Muscle of arm (tissue), 12 donors: ENCODE measurements around the gene HSPB9. TPM values are rescaled to one million over a fixed set of nuclear protein-coding genes. Genes with fewer than 3 reads are reported as not detected.

Experiments
- DNase-seq: peaks from one replicate; pipeline ENCODE4 v3.0.0-alpha.2; 2013
- polyA plus RNA-seq, 12 donors: library from polyadenylated mRNA; unstranded; fragments of 120-200 nt; gene quantifications; one replicate each; pipeline ENCODE4 v1.2.1, GENCODE V29; 2013; ENCODE audit not compliant: insufficient read length in 12 of 12

HSPB9 gene
- polyA plus RNA-seq, 12 donors = 0.10 to 0.43 (median 0.28) TPM; not detected in 2

DNA sequence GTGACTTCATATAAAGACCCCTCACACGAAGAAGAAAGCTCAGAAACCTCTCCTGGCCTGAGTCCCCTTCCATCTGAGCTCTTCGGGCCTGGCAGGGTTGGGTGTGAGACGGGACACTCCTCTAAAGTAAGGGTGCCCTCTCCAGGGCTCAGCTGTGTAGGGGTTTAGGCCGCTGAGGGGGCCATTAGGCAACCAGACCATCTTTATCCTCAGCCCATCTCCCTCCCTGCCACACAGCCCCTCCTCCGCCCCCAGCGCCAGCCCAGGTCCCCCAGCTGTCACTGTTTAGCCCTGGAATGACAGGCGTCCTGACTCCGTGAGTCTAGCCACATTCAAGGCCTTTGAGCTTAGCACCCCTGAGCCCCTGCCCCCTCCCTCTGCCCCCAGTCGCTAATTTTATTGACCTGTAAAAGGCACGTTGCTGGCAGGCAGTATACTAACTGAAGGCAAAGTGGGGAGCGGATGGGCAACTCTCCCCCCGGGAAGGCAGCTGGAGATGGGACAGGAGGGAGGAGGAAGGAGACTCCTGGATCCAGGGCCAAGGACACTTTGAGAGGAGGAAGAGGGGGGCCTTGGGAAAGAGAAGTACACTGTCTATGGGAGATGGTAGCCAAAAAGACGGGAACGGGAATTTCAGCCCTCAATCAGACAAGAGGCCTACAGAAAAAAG lies 23.7 kb upstream of the HSPB9 start:
- no peak for DNase-seq

DNA sequence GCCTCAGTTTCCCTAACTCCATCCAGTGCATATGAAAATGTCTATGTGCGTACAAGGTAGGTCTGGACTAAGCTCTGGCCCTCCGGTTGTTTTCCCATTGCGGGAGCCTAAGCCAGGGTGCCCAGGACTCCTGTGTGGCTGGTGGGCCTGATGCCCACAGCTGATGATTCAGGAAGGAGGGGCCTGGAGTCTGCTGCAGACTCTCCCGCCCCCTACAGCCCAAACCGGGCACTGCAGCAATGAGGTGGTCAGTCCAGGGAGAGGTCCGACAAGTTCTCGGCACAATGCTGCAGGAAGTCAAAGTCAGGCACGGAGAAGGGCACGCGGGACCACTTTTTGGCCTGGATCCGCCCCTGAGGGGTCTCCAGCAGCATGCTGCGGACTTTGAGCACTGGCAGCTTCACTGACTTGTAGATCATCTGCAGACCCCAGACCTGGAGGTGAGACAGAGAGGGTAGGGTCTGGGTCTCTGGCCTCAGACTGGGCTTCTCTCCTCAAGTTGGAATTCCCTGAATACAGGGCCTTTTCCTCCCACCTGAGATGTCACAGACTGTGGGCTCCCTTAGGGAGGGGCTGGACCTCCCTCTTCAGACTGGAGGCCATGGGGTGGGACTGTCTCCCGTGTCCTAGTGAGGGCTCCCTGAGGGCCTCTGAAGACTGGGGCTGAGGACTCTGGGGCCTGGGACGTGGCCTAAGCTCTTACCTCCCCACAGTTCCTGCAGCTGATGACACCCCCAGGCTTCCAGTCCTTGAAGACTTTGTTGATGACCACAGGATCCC lies 20.9 kb upstream of the HSPB9 start:
- peak; percentile 54 for DNase-seq

DNA sequence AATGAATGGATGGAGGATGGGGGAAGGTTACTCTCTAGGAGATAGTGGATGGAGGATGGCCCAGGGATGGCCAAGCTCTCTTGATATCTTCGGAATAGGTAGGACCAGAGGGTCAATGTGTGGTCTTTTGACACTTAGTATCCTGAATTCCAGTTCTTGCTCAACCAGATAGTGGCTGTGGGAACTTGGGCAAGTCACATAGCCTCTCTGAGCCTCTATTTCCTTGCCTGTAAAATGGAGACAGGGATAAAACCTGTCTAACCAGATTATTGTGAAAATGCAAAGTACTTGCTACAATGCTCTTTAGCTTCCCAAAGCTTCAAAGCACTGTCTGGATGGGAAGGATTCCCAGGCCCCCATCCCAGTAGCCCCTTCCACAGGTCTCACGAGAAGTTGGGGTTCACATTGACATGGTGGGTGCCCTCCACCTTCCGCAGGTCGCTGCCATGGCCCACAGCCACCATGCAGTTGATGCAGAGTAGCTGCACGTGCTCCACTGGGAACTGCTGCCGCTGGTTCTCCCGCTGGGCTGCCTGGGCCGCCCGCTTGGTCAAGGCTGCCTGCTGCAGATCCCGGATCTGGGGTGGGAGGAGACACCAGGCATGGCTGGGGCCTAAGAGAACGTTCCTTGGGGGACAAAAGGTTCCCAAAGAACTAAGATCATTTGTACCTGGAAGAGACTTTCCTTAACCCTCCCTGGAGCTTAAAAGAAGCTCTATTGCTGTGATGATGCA lies 19.2 kb upstream of the HSPB9 start:
- no peak for DNase-seq

DNA sequence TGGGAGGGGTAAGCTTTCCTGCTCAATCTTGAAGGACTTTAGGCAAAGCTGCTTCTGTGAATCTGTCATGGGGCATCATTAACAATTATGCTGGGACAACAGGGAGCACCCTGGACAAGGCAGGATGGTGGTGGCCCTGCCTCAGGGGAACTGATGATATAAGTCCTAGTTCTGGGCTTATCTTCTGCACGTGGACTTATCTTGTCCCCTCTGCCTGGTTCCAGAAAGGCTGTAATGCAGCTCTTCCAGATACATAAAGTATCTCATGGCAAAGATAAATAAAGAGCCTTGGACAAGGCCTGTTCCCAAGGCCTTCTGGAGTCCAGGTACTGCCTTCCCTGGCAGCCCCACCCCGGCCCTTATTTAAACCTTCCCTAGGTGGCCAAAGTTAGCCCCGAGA lies 18.3 kb upstream of the HSPB9 start:
- DNase-seq = no peak

DNA sequence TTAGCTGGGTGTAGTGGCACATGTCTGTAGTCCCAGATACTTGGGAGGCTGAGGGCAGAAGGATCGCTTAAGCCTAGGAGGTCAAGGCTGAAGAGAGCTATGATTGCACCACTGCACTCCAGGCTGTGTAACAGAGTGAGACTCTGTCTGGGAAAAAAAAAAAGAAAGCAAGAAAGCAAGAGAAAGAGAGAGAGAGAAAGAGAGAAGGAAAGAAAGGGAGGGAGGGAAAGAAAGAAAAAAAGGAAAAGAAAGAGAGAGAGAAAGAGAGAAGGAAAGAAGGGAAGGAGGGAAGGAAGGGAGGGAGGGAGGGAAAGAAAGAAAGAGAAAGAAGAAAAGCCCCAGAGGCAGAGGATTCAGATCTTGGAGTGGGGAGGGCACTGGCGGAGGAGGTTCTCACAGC lies 16.6 kb upstream of the HSPB9 start:
- DNase-seq = no peak

DNA sequence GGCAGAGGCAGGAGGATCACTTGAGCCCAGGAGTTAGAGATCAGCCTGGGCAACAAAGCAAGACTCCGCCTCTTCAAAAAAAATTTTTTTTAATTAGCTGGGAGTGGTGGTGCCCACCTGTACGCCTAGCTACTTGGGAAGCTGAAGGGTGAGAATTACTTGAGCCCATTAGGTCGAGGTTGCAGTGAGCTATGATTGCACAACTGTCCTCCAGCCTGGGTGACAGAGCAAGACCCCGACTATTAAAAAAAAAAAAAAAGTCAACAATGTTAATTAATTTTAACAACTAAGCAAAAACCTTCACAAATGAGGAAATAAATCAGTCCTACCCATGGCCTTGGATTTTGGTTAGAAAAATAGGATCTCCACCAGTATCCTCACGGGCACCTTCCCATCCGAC lies 15.5 kb upstream of the HSPB9 start:
- no peak for DNase-seq

DNA sequence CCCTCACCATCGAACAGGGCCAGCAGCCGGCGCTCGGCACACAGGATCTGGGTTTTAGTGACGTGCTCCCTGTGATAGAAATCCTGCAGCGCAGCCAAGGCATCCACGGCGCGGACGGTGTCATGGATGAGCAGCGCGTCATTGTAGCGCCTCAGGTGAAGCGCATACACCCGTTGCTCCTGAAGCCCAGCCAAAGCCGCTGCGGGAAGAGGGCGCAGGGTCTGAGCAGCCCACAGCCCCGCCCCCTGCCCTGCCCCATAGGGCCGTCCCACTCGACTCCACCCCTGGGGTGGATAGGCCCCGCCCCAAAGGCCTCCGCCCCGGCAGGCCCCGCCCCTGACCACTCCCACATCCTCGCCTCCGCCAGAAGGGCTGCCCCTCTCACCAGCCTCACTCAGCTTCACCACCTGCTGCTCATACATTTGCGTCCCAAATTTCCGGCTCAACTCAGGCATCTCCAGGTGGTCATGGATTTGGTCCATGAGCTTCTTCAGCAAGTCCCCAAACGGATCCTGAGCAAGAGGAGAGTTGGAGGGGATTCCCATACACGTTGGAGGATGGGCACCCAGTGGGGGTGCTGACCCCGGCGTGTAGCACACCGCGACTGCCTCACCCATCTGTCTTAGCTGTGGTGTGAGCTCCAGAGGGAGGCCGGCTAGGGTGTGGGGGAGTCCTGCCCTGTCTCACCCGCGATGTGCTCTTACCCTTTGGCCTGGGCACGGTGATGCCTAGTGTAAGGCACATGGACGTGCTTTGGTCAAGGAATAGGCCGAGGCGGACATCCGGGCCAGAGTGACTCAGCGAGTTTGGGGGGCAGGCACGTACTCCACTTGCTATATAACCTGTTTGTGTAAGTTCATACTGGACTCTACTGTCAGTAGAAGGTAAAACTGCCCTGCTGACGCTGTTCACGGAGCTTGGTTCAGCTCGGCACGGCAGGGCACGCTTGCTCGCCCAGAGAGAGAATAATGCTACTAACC lies 14.7 kb upstream of the HSPB9 start:
- DNase-seq = no peak

DNA sequence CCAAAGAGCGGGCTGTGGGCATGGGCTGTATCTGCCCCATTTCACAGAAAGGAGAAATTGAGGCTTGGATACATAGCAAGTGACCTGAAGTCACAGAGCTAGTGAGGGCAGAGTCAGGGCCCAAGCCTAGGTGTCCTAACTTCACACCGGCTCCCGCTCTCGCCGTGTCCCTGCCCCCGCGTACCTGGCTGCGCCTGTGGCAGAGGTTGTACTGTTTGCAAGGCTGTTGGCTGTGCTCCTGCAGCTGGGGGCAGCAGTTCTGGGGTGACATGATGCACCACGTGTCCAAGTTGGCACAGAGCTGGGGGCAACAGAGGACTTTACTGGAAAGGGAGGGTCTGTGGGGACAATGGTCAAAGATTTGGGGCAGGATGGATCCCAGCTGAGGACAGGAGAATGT lies 13.5 kb upstream of the HSPB9 start:
- no peak for DNase-seq

DNA sequence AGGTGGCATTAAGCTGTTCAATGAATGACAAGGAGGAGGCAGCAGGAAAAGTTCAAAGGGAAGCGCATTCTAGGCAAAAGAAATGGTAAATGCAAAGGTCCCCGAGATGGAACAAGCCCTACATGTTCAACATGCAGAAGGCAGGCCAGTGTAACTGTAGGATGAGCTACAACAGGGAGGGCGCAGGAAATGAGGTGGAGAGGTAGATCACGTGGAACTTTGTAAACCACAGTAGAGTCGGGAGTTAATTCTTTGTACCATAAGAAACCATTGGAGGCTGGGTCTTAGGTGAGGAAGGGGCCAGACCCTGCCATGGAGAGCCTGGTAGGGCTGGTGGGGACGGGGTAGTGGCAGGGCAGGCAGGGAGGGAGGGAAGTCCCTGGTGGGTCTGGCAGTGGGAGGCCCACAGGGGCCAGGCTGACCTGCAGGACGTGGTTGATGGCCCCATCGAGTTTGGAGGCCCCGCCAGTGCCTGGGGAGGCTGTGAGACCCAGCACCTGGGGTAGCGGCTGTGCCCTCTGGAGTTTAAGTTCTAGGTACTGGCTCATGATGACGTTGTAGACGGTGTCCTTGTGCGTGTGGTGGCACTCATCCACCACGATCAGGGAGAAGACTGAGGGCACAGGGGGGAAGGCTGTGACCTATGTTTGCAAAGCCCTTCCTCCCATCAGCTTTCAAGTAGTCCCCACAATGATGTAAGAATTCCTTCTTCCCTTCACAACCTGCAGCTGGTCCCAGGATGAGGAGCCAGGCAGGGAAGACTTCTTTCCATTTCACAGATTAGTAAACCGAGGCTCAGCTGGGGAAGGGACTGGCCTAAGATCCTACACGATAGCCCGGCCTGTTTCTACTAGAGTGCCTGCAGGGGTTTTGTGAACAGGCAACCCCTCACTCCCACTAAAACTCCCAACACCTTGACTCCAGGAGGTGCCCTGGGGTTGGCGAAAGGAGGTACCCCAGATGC lies 12.0 kb upstream of the HSPB9 start:
- no peak for DNase-seq

DNA sequence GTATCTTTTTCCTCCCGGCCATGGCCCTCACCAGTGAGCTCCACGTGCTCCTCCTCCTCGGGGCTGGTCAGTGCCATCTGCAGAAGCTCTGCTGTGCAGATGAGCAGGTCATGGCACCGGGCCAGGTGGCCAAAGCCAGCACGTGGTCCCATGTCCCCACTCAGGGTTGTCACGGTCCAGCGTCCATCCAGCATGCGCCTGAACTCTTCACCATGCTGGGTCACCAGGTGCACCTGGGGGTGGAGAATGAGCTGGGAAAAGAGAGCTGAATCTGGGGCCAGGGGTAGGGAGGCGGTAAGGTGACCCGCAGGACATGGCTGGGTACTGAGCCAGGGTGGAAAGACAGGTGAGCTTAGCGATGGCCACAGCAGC lies 11.4 kb upstream of the HSPB9 start:
- no peak for DNase-seq

DNA sequence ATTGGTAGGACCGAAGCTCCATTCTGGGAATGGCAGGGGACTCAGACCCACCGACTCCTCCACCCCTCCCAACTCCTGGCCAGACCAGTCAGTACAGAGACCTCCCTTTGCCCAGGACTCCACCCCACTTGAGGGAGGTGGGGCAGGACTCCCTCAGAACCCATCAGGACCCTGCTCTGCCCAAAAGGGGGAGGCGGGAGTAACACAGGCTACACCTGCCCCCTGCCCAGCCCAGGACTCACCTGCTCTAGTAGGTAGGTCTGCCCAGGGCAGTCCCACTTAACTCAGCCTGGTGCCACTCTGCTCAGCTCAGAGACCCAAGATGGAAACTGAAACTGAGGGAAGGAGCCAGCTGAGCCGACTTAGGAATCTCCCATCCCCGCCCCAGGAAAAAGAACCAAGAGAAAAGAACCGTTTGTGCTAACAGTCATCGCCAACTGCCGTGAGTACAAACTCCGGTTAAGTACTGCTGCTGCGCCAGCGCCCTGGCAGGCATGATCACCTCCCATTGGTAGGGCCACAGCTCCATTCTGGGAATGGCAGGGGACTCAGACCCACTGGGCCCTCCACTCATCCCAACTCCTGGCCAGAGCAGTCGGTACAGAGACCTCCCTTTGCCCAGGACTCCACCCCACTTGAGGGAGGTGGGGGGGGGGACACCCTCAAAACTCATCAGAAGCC lies 10.6 kb upstream of the HSPB9 start:
- DNase-seq = no peak

DNA sequence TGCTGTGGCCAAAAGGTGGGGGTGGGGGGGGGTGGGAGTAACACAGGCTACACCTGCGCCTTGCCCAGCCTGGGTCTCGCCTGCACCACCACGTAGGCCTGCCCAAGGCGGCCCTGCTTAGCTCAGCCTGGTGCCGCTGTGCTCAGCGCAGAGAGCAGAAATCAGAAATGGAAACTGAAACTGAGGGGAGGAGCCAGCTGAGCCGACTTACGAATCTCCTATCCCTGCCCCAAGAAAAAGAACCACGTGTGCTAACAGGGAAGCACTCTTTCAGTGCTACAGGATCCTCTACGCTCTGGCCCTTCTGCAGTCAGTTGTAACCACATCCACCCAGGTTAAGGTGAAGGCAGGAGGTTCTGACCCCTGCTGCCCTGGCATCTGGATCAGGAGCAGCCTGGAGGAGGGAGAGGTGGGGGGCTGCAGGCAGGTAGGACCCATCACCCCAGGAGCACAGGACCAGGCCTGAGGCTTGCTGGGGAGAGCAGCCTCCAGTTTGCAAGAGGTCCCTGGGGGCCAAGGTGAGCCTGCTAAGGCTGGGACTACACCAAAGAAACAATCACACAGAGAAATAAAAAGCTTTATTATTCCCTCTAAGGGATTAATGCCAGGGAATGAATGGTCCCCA lies 9.9 kb upstream of the HSPB9 start, which contains the start of gene DHX58:
DHX58 (minus strand) TSS at position 163 of the 625 bp plus-strand sequence. CDS start 822 bp downstream, outside the sequence.
- peak; percentile 89 for DNase-seq

DNA sequence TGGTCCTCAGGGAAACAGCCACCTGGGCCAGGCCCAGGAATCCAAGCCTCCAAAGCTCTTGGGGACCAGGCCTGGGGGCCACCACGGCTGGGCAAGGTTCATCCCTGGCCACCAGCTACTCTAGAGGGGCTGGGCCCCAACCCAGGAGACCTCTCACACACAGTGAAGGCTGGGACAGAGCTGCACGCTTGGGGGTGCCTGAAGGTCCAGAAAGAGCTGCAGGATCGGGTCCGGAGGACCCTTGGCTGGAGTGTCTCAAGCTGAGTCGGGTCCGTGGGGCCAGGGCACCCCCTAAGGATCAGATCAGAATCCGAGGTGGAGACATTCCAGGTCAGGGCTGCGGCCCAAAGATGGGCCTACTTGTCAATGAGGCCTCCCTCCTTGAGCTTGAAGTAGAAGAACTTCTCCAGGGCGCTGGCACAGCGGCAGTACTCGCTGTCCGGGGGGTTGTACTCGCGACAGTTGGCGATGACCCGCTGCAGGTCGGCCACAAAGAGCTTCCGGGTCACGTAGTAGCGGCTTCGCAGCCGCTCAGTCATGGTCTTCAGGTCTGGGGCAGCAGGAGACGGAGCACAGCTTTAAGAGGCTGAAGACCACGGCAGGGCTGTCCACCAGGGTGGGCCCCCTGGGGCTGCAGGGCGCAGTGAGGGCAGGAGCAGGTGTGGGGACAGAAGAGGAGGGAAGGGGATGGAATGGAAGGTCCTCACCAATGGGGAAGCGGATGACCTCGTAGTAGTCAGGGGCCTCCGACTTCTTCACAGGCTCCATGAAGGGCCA lies 9.1 kb upstream of the HSPB9 start:
- no peak for DNase-seq

DNA sequence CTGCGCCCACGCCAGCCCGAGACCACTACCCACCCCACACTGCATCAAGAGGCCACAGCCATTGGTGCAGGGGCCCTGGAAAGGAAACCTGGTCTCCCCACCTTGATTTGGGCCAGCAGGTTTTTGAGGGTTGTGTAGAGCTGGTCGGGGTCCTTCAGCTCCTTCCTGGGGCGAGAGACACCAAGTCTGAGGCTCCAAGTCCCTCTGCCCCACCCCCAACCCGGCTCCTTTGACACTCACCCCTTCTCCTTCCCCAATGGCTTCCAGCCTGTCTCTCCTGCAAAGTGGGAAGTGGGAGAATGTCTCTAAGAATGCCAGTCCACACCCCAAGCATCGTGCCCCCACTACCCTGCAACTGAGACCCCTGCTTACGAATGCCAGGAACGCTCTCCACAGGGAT lies 8.5 kb upstream of the HSPB9 start:
- DNase-seq = no peak

DNA sequence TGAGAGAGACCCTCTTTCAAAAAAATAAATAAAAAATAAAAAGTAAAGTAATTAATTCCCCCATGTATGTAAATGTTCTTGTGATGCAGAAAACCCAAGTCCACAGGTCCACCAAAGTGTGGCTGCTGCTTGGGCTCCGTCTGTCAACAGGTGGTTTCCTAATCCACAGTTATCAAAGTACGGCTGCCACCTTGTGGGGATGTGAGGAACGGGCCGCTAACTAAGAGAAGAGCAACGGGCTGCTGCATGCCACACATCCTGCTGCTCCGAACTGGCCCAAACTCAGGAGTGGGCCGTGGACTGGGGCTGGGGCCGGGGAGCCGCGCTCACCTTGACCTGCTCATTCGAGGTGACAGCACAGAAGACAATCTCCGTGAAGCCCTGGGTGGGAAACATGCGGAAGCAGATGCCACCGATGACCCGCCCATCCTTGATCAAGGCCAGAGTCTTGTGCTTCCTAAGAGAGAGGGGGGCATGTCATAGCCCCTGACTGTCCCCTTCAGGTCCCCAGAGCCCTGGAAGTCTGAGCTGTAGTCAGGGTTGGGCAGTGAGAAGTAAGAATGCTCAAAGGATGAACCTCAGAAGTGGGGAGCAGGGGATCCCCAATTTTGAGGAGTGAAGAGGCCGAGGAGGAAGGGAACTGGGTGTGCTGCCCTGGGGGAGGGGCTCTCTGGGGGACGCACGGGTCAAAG lies 5.8 kb upstream of the HSPB9 start:
- peak; percentile 74 for DNase-seq

DNA sequence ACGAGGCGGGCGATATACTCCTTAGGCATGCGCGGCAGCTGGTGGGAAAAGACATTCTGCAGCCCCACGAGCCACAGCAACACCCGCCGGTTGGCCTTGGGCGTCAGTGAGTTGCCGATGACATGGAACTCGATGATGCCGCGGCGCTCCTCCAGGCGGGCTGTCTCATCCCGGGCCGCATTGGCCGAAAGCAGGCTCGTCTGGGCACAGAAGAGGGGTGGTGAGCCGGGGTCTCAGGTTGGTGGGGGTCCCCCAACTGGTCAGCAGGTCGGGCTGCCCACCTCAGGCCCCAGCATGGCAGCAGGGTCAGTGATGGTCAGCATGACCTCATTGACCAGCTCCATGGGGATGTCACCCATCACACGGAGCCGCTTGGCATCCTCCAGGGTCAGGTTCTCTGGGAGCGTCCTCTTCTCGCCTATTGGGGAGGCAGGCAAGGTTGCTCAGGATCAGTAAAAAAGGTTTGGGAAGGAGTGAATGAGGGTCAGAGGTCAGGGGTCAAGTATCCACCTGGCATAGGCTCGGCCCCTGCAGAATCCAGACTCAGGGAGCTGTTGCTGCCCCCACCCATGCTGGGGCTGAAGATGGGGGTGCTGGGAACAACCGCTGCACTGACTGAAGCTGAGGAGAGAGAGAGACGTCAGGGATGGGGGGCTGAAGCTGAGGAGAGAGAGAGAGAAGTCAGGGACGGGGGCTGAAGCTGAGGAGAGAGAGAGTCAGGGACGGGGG lies 5.0 kb upstream of the HSPB9 start:
- no peak for DNase-seq

DNA sequence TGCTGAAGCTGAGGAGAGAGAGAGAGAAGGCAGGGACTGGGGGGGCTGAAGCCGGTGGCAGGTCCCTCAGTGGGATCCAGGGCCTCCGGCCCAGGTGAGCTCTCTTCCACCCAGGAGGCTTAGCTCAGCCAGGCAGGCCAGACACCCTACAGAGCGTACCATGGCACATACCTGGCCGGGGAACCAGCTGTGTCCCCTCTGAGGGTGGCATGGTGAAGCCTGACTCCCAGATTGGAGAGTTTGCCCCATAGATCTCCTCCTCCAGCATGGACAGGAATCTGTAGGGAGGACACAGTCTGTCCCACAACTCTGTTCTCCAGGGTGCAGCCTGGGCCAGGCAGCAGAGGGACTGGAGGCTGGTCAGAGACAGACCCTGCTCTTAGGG lies 4.5 kb upstream of the HSPB9 start:
- no peak for DNase-seq
